HEK293 (cell line): ENCODE measurements around the gene DENND6B.

ENCODE experiments used
- CTCF ChIA-PET: fragments of 350-600 bp; formaldehyde crosslinking; extraction: SDS; loops from one replicate; lab custom pipeline; 2021; ENCODE audit warnings: antibody characterized with exemption; lab: Yijun Ruan, JAX
- POLR2A ChIA-PET: fragments of 300-600 bp; formaldehyde crosslinking; extraction: SDS; loops from one replicate; lab custom pipeline; 2020; ENCODE audit warnings: antibody characterized with exemption, inconsistent platforms; lab: Yijun Ruan, JAX
- H3K27ac ChIP-seq: fragments of 200-500 bp; sonication (Bioruptor generic); 2 replicates; pipeline ENCODE4 v1.5.1; 2014; ENCODE audit warnings: low read depth, low read length, control low read depth, inconsistent platforms; ENCODE audit errors: extremely low read depth
- H3K36me3 ChIP-seq, 2 experiments: fragments of 200-500 bp in 1 of 2; sonication (Bioruptor generic) in 1 of 2; 1 replicate in 1 of 2; 2 replicates in 1 of 2; pipeline ENCODE4 v1.5.1; 2014 to 2017; ENCODE audit warnings: inconsistent platforms in 2 of 2, low read length in 2 of 2; ENCODE audit not compliant: control insufficient read depth in 2 of 2, insufficient read depth in 1 of 2
- H3K4me1 ChIP-seq: fragments of 200-500 bp; sonication (Bioruptor generic); 2 replicates; pipeline ENCODE4 v1.5.1; 2014; ENCODE audit warnings: mild to moderate bottlenecking, low read length, inconsistent platforms; ENCODE audit not compliant: control insufficient read depth, insufficient read depth
- H3K4me3 ChIP-seq: 2 replicates; pipeline ENCODE4 v1.5.1; 2011; ENCODE audit warnings: low read depth, mild to moderate bottlenecking, control low read depth, low read length, moderate library complexity
- H3K9me3 ChIP-seq: fragments of 200-500 bp; sonication (Bioruptor generic); 2 replicates; pipeline ENCODE4 v1.5.1; 2014; ENCODE audit warnings: low read depth, low read length, inconsistent platforms; ENCODE audit not compliant: control insufficient read depth, insufficient read depth
- GLI2 ChIP-seq: fragments of 450-650 bp; formaldehyde crosslinking; IDR thresholded peaks from 2 replicates; pipeline ENCODE4; 2017; ENCODE audit warnings: missing biosample characterization, missing genetic modification characterization, low read depth, borderline replicate concordance
- GLIS2 ChIP-seq: fragments of 450-650 bp; formaldehyde crosslinking; IDR thresholded peaks from 2 replicates; pipeline ENCODE4 v1.5.1; 2016; ENCODE audit warnings: missing biosample characterization, missing genetic modification characterization
- MYNN ChIP-seq: fragments of 450-650 bp; formaldehyde crosslinking; IDR thresholded peaks from 2 replicates; pipeline ENCODE4 v1.5.1; 2016; ENCODE audit warnings: missing biosample characterization, missing genetic modification characterization, borderline replicate concordance
- PRDM1 ChIP-seq: fragments of 450-650 bp; formaldehyde crosslinking; IDR thresholded peaks from 2 replicates; pipeline ENCODE4; 2016; ENCODE audit warnings: missing biosample characterization, missing genetic modification characterization
- TCF7L2 ChIP-seq: IDR thresholded peaks from 2 replicates; pipeline ENCODE4 v1.6.1; 2011; ENCODE audit warnings: low read depth, mild to moderate bottlenecking, inconsistent platforms, low read length, moderate library complexity, borderline replicate concordance
- ZBTB21 ChIP-seq: fragments of 450-650 bp; formaldehyde crosslinking; IDR thresholded peaks from 2 replicates; pipeline ENCODE4 v1.5.1; 2017; ENCODE audit warnings: missing biosample characterization, missing genetic modification characterization
- ZNF48 ChIP-seq: fragments of 450-650 bp; formaldehyde crosslinking; IDR thresholded peaks from 2 replicates; pipeline ENCODE4 v1.5.1; 2016; ENCODE audit warnings: missing biosample characterization, missing genetic modification characterization
- ZNF544 ChIP-seq: fragments of 450-650 bp; formaldehyde crosslinking; IDR thresholded peaks from 2 replicates; pipeline ENCODE4 v1.5.0; 2017; ENCODE audit warnings: missing biosample characterization, missing genetic modification characterization
- ZNF626 ChIP-seq: fragments of 450-650 bp; sonication (Bioruptor Pico); formaldehyde crosslinking; IDR thresholded peaks from 2 replicates; pipeline ENCODE4 v1.5.1; 2018; ENCODE audit warnings: missing biosample characterization, missing genetic modification characterization, inconsistent platforms
- ZNF76 ChIP-seq: fragments of 450-650 bp; formaldehyde crosslinking; IDR thresholded peaks from 2 replicates; pipeline ENCODE4; 2016; ENCODE audit warnings: low read depth, missing biosample characterization, missing genetic modification characterization, borderline replicate concordance
- ZNF830 ChIP-seq: fragments of 450-650 bp; IDR thresholded peaks from 2 replicates; pipeline ENCODE4 v1.5.0; 2018; ENCODE audit warnings: missing biosample characterization, missing genetic modification characterization, low read depth, mild to moderate bottlenecking, moderate library complexity
- ZSCAN30 ChIP-seq: fragments of 450-650 bp; IDR thresholded peaks from 2 replicates; pipeline ENCODE4 v1.5.1; 2018; ENCODE audit warnings: missing biosample characterization, mild to moderate bottlenecking, missing genetic modification characterization, moderate library complexity
- TF ChIP-seq, protein P1 (sequence below): fragments of 450-650 bp; formaldehyde crosslinking; IDR thresholded peaks from 2 replicates; pipeline ENCODE4 v1.5.1; 2017; ENCODE audit warnings: missing biosample characterization, missing genetic modification characterization
- TF ChIP-seq, protein P2 (sequence below): fragments of 450-650 bp; formaldehyde crosslinking; IDR thresholded peaks from 2 replicates; pipeline ENCODE4 v1.5.1; 2017; ENCODE audit warnings: missing biosample characterization, missing genetic modification characterization
- TF ChIP-seq, protein P3 (sequence below): fragments of 450-650 bp; formaldehyde crosslinking; IDR thresholded peaks from 2 replicates; pipeline ENCODE4 v1.5.1; 2017; ENCODE audit warnings: missing biosample characterization, missing genetic modification characterization
- TF ChIP-seq, protein P4 (sequence below): fragments of 450-650 bp; formaldehyde crosslinking; IDR thresholded peaks from 2 replicates; pipeline ENCODE4 v1.5.1; 2016; ENCODE audit warnings: missing biosample characterization, missing genetic modification characterization

The DENND6B gene

DNA sequence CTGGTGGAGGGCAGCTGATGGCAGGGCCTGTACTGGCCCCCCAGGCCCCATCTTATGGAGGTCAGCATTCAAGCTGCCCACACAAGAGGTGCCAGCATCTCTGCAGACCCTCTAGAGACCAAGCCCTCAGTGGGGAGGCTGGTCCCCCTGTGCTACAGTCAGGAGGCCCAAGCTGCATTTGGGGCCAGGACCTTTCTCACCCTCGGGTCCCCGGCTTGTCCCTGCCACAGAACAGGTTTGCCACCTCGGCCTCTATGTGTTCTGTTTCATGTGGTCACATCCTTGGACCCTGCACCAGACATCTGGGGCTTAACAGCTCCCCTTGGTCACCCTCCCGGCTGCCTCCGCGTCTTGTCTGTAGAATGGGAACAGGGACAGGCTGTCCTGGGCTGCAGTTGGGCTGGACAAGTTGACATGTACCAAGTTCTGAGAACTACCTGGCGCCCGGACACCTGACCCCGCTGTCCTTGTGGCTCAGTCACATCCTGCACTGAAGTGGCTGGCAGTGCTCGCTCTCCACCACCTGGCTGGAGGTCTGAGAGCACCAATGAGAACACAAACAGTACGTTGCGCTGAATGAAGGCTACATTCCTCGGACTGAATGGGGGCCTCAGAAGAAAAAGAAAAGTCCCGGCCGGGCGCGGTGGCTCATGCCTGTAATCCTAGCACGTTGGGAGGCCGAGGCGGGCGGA lies 16.6 kb downstream of the DENND6B start:
- CTCF ChIA-PET = interaction anchor here (0.6 kb wide), 1 partner anchor 168 kb away, joined by 3 read pairs; no protein-coding TSS in a partner anchor
- Histone ChIP-seq H3K4me1 (peaks cover 8% of the 10 kb centered on the region; the same call in 1 of the 2 replicates), H3K27ac (no peak overlapping the region), H3K4me3 (no peak overlapping the region), H3K36me3 (peaks cover 0 to 4% of the 10 kb centered on the region in 2 experiments; a peak in 1 of 3 replicates), H3K9me3 (no peaks in the 10 kb centered on the region)
- POLR2A ChIA-PET = no interaction called here
- TF ChIP-seq ZNF76 (no peak), ZSCAN30 (no peak), ZBTB21 (no peak), GLI2 (no peak), ZNF626 (tag by site-specific recombination) (no peak), ZNF830 (tag by site-specific recombination) (no peak), TCF7L2 (no peak), ZNF48 (tag by site-specific recombination) (no peak)
- TF ChIP-seq, protein P1, sequence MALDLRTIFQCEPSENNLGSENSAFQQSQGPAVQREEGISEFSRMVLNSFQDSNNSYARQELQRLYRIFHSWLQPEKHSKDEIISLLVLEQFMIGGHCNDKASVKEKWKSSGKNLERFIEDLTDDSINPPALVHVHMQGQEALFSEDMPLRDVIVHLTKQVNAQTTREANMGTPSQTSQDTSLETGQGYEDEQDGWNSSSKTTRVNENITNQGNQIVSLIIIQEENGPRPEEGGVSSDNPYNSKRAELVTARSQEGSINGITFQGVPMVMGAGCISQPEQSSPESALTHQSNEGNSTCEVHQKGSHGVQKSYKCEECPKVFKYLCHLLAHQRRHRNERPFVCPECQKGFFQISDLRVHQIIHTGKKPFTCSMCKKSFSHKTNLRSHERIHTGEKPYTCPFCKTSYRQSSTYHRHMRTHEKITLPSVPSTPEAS = no peak
- TF ChIP-seq, protein P2, sequence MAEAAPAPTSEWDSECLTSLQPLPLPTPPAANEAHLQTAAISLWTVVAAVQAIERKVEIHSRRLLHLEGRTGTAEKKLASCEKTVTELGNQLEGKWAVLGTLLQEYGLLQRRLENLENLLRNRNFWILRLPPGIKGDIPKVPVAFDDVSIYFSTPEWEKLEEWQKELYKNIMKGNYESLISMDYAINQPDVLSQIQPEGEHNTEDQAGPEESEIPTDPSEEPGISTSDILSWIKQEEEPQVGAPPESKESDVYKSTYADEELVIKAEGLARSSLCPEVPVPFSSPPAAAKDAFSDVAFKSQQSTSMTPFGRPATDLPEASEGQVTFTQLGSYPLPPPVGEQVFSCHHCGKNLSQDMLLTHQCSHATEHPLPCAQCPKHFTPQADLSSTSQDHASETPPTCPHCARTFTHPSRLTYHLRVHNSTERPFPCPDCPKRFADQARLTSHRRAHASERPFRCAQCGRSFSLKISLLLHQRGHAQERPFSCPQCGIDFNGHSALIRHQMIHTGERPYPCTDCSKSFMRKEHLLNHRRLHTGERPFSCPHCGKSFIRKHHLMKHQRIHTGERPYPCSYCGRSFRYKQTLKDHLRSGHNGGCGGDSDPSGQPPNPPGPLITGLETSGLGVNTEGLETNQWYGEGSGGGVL (tag by site-specific recombination) = no peak
- TF ChIP-seq, protein P3, sequence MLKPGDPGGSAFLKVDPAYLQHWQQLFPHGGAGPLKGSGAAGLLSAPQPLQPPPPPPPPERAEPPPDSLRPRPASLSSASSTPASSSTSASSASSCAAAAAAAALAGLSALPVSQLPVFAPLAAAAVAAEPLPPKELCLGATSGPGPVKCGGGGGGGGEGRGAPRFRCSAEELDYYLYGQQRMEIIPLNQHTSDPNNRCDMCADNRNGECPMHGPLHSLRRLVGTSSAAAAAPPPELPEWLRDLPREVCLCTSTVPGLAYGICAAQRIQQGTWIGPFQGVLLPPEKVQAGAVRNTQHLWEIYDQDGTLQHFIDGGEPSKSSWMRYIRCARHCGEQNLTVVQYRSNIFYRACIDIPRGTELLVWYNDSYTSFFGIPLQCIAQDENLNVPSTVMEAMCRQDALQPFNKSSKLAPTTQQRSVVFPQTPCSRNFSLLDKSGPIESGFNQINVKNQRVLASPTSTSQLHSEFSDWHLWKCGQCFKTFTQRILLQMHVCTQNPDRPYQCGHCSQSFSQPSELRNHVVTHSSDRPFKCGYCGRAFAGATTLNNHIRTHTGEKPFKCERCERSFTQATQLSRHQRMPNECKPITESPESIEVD (tag by site-specific recombination) = no peak
- TF ChIP-seq, protein P4, sequence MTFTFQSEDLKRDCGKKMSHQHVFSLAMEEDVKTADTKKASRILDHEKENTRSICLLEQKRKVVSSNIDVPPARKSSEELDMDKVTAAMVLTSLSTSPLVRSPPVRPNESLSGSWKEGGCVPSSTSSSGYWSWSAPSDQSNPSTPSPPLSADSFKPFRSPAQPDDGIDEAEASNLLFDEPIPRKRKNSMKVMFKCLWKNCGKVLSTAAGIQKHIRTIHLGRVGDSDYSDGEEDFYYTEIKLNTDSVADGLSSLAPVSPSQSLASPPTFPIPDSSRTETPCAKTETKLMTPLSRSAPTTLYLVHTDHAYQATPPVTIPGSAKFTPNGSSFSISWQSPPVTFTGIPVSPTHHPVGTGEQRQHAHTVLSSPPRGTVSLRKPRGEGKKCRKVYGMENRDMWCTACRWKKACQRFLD (tag by site-specific recombination) = no peak

DNA sequence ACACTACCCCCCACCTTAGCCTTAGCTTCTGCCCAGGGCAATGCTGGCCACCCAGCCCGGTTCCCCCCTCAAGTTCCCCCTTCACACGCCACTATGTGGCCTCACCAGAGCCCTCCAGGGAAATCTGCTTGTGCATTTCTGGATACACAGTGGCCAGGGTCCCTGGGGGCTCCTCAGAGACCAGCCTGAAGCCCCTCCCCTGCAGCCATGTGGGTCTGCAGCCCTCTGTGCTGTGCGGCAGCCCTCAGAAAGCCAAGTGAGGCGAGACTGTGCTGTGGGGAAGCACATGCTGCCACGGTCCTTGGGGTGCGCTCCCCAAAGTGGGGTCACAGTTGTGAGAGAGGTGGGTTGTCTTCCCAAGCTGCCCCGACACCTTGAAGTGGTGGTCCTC lies 17.2 kb downstream of the DENND6B start:
- CTCF ChIA-PET = interaction anchor here (1.1 to 1.4 kb wide), 2 partner anchors 17 to 35 kb away, joined by 3 read pairs; partner anchors contain the start of gene DENND6B

DNA sequence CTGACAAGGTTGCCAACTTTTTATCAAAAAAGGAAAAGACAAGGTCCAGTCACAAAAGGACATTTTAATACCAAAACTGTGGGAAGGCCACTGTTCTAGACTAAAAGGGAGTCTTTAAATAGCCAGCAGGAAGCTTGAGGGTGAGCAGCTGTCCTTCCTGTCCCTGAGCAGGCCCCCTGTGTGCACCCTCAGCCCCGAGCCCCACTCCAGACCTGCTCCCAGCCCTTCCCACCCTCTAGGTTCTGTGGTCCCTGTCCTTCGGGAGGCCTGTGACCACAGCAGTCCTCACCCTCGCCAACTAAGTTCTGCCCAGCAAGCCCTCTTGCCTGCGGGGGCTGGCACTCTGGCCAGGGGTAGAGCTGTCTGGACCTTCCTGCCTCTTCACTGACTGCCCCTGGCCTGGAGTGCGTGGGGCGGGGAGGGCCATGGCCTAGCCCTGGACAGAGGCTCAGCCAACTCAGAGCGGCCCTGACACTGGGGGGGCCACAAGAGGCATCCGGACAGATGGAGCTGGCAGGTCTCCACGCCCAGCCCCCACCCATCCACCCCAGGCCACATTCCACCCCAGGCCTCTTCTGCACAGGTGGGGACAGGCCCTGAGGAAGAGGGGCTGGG lies 17.7 kb downstream of the DENND6B start:
- Histone ChIP-seq H3K36me3 (peaks cover 0 to 12% of the 10 kb centered on the region in 2 experiments; a peak in 1 of 3 replicates), H3K27ac (no peak overlapping the region)
- TF ChIP-seq PRDM1 (no peak), ZNF544 (tag by site-specific recombination) (no peak)
- TF ChIP-seq, all 188 proteins: peak for 0
- ChIA-PET CTCF (interaction anchor here (1.1 to 1.4 kb wide), 3 partner anchors 17 to 67 kb away, joined by 3 to 4 read pairs (median 3); partner anchors contain the start of gene DENND6B), POLR2A (interaction anchor here (0.6 to 1.2 kb wide), 3 partner anchors 15 to 362 kb away, joined by 3 to 6 read pairs (median 3); no protein-coding TSS in a partner anchor)
- peaks cover 17% of the 10 kb centered on the region for H3K4me1 ChIP-seq
- no peak overlapping the region for H3K4me3 ChIP-seq
- H3K9me3 ChIP-seq = no peaks in the 10 kb centered on the region

More for the DNA sequence above, 17.2 kb downstream of the DENND6B start:
- no peak overlapping the region for H3K27ac ChIP-seq
- H3K9me3 ChIP-seq = no peaks in the 10 kb centered on the region
- H3K4me1 ChIP-seq = peaks cover 13% of the 10 kb centered on the region
- no peak overlapping the region for H3K4me3 ChIP-seq
- H3K36me3 ChIP-seq = peaks cover 0 to 9% of the 10 kb centered on the region in 2 experiments; a peak in 1 of 3 replicates
- POLR2A ChIA-PET = interaction anchor here (0.6 kb wide), 2 partner anchors 19 to 362 kb away, joined by 3 read pairs; no protein-coding TSS in a partner anchor
- TF ChIP-seq GLIS2 (tag by site-specific recombination) (peak; percentile 23; the same call in 1 of the 2 replicates), MYNN (tag by site-specific recombination) (no peak)
